GM20000 (cell line): ENCODE results near the gene ARFGEF2.

Experiments
- DNase-seq: peaks from one replicate; pipeline ENCODE4 v3.0.0; 2012; ENCODE audit warnings: low spot score
- CTCF ChIP-seq: IDR thresholded peaks from 2 replicates; pipeline ENCODE4 v1.5.1; 2012; ENCODE audit warnings: mild to moderate bottlenecking, control low read depth; ENCODE audit errors: extremely low read depth, missing control alignments

Gene ARFGEF2

GRCh38 chr20:48921883-48922820, 641 bp downstream of the ARFGEF2 start:
- no peak for TF ChIP-seq CTCF
- DNase-seq = no peak

GRCh38 chr20:48923149-48923718, 1.7 kb downstream of the ARFGEF2 start:
- no peak for TF ChIP-seq CTCF
- DNase-seq = no peak

- no peak for DNase-seq
- no peak for TF ChIP-seq CTCF
These were observed 3.2 kb downstream of the ARFGEF2 start for GRCh38 chr20:48924756-48925109.

GRCh38 chr20:48926267-48926666, 4.8 kb downstream of the ARFGEF2 start:
- no peak for TF ChIP-seq CTCF
- no peak for DNase-seq

- no peak for TF ChIP-seq CTCF
- no peak for DNase-seq
These were observed 5.3 kb downstream of the ARFGEF2 start for GRCh38 chr20:48926821-48927220.

GRCh38 chr20:48928832-48929725, 7.6 kb downstream of the ARFGEF2 start:
- TF ChIP-seq CTCF = no peak
- DNase-seq = no peak
